DOHH2 (cell line): ENCODE data around the gene EIF3F.

Source experiments
- EZH2phosphoT487 ChIP-seq: fragments of 200-600 bp; sonication (generic); IDR thresholded peaks from 2 replicates; pipeline ENCODE4 v1.6.1; 2017; ENCODE audit warnings: borderline replicate concordance, mild to moderate bottlenecking, antibody characterized with exemption, low read length, moderate library complexity, mixed read lengths
- TF ChIP-seq, protein P1 (sequence below): fragments of 200-600 bp; sonication (generic); IDR thresholded peaks from one replicate; pipeline ENCODE4 v1.5.1; 2014; ENCODE audit warnings: antibody characterized with exemption, mild to moderate bottlenecking, low read depth, low read length; ENCODE audit not compliant: poor library complexity, severe bottlenecking

DNA sequence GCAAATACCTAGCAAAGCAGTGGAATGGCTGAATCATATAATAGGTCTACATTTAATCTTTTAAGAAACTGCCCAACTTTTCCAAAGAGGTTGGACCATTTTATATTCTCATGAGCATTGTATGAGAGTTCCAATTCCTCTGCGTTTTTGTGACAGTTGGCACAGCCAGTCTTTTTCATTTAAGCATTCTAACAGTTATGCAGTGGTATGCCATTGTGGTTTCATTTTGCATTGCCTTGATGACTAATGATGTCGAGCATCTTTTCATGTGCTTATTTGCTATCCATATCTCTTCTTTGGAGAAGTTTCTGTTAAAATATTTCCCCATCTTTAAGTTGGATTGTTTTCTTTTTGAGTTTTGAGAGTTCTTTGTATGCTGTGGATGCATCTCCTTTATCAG is 38.7 kb downstream of the EIF3F start:
- TF ChIP-seq EZH2phosphoT487, result no peak
- TF ChIP-seq, protein P1, sequence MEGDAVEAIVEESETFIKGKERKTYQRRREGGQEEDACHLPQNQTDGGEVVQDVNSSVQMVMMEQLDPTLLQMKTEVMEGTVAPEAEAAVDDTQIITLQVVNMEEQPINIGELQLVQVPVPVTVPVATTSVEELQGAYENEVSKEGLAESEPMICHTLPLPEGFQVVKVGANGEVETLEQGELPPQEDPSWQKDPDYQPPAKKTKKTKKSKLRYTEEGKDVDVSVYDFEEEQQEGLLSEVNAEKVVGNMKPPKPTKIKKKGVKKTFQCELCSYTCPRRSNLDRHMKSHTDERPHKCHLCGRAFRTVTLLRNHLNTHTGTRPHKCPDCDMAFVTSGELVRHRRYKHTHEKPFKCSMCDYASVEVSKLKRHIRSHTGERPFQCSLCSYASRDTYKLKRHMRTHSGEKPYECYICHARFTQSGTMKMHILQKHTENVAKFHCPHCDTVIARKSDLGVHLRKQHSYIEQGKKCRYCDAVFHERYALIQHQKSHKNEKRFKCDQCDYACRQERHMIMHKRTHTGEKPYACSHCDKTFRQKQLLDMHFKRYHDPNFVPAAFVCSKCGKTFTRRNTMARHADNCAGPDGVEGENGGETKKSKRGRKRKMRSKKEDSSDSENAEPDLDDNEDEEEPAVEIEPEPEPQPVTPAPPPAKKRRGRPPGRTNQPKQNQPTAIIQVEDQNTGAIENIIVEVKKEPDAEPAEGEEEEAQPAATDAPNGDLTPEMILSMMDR, result no peak
